ENCODE data around the gene CLEC3A. TPM values are rescaled to one million over a fixed set of nuclear protein-coding genes. Genes with fewer than 3 reads are reported as not detected.

Gene CLEC3A
- total RNA-seq, 1 experiment from 2014 or later = not detected

DNA sequence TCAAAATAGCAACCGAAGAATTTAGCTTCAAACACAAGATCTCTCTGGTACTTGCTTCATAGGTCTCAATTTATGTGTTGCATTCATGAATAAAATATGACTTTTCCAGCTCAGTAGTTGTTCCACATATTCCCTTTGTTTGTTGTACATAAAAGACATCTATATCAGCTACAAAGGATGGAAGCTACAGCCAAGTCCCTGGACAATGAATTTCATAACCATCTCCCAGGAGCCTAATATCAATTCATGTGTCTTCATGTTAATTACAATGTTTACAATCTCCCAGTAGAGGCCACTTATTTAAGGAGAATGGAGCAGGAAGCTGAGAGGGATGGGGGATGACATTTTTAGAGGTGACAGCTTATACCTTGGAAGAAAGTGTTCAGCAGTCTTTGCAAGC, 3.3 kb downstream of the CLEC3A start (continued):
- TF ChIP-seq, protein P1, sequence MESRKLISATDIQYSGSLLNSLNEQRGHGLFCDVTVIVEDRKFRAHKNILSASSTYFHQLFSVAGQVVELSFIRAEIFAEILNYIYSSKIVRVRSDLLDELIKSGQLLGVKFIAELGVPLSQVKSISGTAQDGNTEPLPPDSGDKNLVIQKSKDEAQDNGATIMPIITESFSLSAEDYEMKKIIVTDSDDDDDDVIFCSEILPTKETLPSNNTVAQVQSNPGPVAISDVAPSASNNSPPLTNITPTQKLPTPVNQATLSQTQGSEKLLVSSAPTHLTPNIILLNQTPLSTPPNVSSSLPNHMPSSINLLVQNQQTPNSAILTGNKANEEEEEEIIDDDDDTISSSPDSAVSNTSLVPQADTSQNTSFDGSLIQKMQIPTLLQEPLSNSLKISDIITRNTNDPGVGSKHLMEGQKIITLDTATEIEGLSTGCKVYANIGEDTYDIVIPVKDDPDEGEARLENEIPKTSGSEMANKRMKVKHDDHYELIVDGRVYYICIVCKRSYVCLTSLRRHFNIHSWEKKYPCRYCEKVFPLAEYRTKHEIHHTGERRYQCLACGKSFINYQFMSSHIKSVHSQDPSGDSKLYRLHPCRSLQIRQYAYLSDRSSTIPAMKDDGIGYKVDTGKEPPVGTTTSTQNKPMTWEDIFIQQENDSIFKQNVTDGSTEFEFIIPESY (IDR thresholded peaks at IDR 0.05; ENCODE audit: extremely low read depth, insufficient replicate concordance, low read length) = no peak
- TF ChIP-seq POLR2A (IDR thresholded peaks at IDR 0.05; ENCODE audit: borderline replicate concordance, extremely low read depth, insufficient read depth, insufficient read length) = no peak
- TF ChIP-seq, protein P2, sequence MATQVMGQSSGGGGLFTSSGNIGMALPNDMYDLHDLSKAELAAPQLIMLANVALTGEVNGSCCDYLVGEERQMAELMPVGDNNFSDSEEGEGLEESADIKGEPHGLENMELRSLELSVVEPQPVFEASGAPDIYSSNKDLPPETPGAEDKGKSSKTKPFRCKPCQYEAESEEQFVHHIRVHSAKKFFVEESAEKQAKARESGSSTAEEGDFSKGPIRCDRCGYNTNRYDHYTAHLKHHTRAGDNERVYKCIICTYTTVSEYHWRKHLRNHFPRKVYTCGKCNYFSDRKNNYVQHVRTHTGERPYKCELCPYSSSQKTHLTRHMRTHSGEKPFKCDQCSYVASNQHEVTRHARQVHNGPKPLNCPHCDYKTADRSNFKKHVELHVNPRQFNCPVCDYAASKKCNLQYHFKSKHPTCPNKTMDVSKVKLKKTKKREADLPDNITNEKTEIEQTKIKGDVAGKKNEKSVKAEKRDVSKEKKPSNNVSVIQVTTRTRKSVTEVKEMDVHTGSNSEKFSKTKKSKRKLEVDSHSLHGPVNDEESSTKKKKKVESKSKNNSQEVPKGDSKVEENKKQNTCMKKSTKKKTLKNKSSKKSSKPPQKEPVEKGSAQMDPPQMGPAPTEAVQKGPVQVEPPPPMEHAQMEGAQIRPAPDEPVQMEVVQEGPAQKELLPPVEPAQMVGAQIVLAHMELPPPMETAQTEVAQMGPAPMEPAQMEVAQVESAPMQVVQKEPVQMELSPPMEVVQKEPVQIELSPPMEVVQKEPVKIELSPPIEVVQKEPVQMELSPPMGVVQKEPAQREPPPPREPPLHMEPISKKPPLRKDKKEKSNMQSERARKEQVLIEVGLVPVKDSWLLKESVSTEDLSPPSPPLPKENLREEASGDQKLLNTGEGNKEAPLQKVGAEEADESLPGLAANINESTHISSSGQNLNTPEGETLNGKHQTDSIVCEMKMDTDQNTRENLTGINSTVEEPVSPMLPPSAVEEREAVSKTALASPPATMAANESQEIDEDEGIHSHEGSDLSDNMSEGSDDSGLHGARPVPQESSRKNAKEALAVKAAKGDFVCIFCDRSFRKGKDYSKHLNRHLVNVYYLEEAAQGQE (IDR thresholded peaks at IDR 0.05; ENCODE audit: low read depth) = no peak
- TF ChIP-seq CEBPB (IDR thresholded peaks at IDR 0.05; ENCODE audit: low read depth) = no peak

DNA sequence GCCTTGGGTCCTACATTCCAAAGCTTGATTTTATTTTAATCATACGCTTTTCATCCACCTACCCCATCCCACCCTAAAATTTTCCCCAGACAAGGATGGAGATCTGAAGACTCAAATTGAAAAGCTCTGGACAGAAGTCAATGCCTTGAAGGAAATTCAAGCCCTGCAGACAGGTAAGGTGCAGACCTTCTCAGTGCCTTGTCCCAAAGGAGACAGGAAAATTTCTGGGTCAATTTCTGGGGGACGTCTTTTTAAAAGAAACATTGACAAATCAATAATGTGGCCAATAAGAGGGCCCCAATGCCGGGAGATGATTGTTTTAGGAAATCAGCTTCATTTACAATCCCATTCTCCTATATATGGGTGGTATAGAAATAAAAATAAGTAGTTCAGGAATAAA, 5.7 kb downstream of the CLEC3A start:
- no peak for DNase-seq (ENCODE audit: low read depth, low spot score)
- ChIA-PET POLR2A (no interaction called here), CTCF (no interaction called here), RAD21 (ENCODE audit: low non-redundant PET in 1 of 2, low total read pairs in 2 of 2, uncharacterized antibody in 2 of 2, unreplicated experiment in 2 of 2) (no interaction called here)
- Histone ChIP-seq H2AFZ (ENCODE audit: low read depth, low read length, poor library complexity, severe bottlenecking) (no peak overlapping the region), H3K36me3 (ENCODE audit: control insufficient read depth in 1 of 2, insufficient read depth in 2 of 2, low read length in 2 of 2) (no peaks in the 10 kb centered on the region), H3K4me1 (ENCODE audit: control insufficient read depth in 1 of 2, insufficient read depth in 2 of 2, low read length in 2 of 2) (no peaks in the 10 kb centered on the region), H3K9me2 (ENCODE audit: insufficient read depth) (no peaks in the 10 kb centered on the region), H4K20me1 (ENCODE audit: insufficient read depth) (no peaks in the 10 kb centered on the region), H3K9me3 (ENCODE audit: control insufficient read depth in 1 of 2, insufficient read depth in 1 of 2, low read depth in 1 of 2, low read length in 2 of 2) (no peaks in the 10 kb centered on the region), H3K27me3 (ENCODE audit: insufficient read depth, low read length) (peaks cover 17% of the 10 kb centered on the region; the same call in 1 of the 2 replicates), H3K27ac (ENCODE audit: low read depth, low read length) (no peak overlapping the region), H3K79me2 (ENCODE audit: insufficient read depth, low read length) (no peaks in the 10 kb centered on the region), H3K4me2 (ENCODE audit: low read length) (no peak overlapping the region), H3K9ac (ENCODE audit: low read length) (no peak overlapping the region), H3K4me3 (replicated peaks in 1 of 2; ENCODE audit: low read depth in 1 of 2, low read length in 2 of 2) (no peak overlapping the region)
- no TSS peak for BruUV-seq (replicated peaks)
- intact Hi-C loops (cut with micrococcal nuclease) = no loop called here
- ATAC-seq = no peak
- TF ChIP-seq SIN3A (IDR thresholded peaks at IDR 0.05; ENCODE audit: low read depth) (no peak), EZH2 (IDR thresholded peaks at IDR 0.05) (no peak), RAD21 (IDR thresholded peaks at IDR 0.05; ENCODE audit: low read depth) (no peak), YY1 (IDR thresholded peaks at IDR 0.05; ENCODE audit: extremely low read depth, insufficient replicate concordance, low read depth, low read length) (no peak), ZNF274 (IDR thresholded peaks at IDR 0.05; ENCODE audit: low read depth, low read length) (no peak), EZH2phosphoT487 (IDR thresholded peaks at IDR 0.05; ENCODE audit: borderline replicate concordance) (no peak), CBX3 (IDR thresholded peaks at IDR 0.05; ENCODE audit: low read depth) (no peak), SP1 (IDR thresholded peaks at IDR 0.05; ENCODE audit: low read depth) (no peak), EGR1 (IDR thresholded peaks at IDR 0.05; ENCODE audit: low read depth) (no peak)
- TF ChIP-seq, protein P3, sequence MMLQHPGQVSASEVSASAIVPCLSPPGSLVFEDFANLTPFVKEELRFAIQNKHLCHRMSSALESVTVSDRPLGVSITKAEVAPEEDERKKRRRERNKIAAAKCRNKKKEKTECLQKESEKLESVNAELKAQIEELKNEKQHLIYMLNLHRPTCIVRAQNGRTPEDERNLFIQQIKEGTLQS (IDR thresholded peaks at IDR 0.05) = no peak
- TF ChIP-seq, protein P1 (IDR thresholded peaks at IDR 0.05; ENCODE audit: extremely low read depth, insufficient replicate concordance, low read length) = no peak
- TF ChIP-seq, protein P4, sequence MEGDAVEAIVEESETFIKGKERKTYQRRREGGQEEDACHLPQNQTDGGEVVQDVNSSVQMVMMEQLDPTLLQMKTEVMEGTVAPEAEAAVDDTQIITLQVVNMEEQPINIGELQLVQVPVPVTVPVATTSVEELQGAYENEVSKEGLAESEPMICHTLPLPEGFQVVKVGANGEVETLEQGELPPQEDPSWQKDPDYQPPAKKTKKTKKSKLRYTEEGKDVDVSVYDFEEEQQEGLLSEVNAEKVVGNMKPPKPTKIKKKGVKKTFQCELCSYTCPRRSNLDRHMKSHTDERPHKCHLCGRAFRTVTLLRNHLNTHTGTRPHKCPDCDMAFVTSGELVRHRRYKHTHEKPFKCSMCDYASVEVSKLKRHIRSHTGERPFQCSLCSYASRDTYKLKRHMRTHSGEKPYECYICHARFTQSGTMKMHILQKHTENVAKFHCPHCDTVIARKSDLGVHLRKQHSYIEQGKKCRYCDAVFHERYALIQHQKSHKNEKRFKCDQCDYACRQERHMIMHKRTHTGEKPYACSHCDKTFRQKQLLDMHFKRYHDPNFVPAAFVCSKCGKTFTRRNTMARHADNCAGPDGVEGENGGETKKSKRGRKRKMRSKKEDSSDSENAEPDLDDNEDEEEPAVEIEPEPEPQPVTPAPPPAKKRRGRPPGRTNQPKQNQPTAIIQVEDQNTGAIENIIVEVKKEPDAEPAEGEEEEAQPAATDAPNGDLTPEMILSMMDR (IDR thresholded peaks at IDR 0.05 in 2 of 3, conservative IDR thresholded peaks at IDR 0.05 in 1 of 3; ENCODE audit: borderline replicate concordance in 1 of 3, insufficient read depth in 1 of 3, low read depth in 2 of 3, low read length in 2 of 3) = no peak
